GM19035 (cell line): Measurements from ENCODE around the gene KRT86.

Experiments used
- ATAC-seq: cut with Tn5 transposase; IDR thresholded peaks from one replicate; pipeline ENCODE4 v1.9.1; 2021; ENCODE audit not compliant: unreplicated experiment

The KRT86 gene

DNA sequence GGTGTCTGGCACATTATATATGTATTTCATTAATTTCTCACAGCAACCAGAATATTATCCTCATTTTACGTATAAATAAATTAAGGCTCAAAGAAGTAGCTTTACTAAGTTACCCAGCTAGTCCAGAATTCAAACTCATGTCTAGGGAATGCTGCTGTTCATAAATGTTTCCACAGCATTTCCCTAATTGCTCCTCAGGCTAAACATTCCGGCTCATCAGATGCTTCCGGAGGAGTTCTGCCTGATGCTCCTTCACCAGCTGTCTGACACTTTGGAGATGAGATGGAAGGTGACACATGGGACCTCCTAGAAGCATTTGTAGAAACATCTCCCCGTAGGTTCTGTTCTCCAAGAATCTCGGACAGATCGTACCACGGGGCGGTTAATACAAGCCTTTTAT, 80.7 kb downstream of the KRT86 start:
- ATAC-seq = no peak

DNA sequence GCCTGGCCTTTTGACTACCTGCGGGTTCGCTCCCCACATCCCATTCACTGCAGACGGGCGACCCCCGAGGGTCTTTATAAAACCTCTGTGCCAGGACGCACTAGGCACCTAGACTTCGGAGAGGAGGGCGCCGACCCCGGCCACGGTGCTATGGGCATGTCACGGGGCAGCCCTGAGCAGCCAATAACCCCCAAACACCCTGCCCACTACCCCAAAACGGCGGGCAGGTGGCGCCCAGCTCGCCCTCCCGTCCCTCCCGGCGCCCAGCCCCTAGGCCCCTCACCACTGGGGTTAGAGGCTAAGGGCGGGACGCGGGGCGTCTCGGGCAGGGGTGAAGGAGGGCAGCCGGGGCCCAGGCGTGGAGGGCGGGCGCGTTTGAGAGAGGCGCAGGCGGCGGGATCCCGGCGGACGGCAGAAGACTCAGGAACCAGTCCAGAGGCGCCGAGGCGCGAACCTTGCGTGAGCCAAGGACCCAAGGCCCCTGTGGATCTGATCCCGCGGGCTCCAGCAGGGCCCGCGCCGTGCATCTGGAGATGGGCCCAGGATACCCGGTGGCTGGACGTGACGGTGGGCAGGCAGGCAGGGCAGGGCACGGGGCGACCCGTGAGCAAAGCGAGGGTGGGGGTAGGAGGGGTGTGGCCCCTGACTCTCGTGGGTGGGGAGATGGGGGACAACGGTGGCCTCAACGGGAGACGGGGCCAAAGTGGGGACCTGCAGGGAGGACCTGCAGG, 81.8 kb downstream of the KRT86 start:
- ATAC-seq = no peak

DNA sequence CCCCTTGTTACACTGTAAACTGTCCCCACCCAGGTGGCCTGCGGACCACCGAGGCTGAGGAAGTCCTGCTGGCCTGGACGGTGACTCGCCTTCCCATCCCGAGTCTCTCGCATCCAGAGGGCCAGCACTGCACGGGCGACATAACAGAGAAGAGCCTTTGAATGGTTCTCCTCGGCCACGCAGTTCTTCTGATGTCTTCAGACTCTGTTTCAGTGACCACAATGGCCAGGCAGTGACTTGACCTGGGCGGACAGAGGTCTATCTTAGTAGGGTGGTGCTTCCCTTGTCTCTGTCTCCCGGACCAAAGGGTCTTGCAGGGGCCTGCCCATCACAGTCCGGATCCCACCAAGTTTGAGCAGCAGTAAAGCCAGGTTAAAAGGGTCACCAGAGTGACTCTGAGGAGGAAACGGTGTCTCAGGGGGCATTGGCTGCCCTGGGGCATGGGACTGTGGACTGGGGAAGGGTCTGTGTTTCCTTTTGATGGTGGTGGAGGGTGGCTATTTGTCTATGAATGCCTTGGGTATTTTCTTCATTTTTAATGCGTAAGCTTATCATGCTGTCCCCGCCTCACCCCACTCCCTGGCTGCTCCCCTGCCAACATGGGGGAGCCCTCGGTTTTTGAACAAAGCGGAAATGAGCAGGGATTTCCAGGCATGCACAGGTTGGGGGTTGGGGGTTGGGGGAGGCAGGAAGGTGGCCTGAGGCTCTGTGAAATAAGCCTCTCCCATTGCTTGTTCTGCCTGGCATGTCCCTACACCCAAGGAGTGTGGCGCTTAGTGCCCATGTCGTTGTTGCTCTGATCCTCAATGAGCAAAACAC, 82.5 kb downstream of the KRT86 start:
- ATAC-seq = no peak
